PC-9 (cell line): Measurements from ENCODE around the gene NMUR1. TPM values are rescaled to one million over a fixed set of nuclear protein-coding genes. Genes with fewer than 3 reads are reported as not detected.

Experiments
- BruUV-seq: library from RNA; stranded (reverse); fragments of 400-500 nt; replicated peaks from 2 replicates; lab custom pipeline; 2021; lab: Mats Ljungman, UMichigan
- CTCF ChIA-PET: fragments of 300-600 bp; sonication (Branson Sonifier 250); formaldehyde crosslinking; loops from one replicate; lab custom pipeline; 2022; ENCODE audit warnings: antibody characterized with exemption; lab: Charles Lee
- POLR2A ChIA-PET: fragments of 300-600 bp; sonication (Branson Sonifier 250); formaldehyde crosslinking; loops from one replicate; lab custom pipeline; 2022; ENCODE audit warnings: antibody characterized with exemption; ENCODE audit not compliant: unreplicated experiment; lab: Charles Lee
- DNase-seq, 2 experiments: peaks; one replicate each; pipeline versions ENCODE4 v3.0.0 to v3.0.0-alpha.2; 2015 to 2022; ENCODE audit warnings: mixed read lengths in 1 of 2
- H2AFZ ChIP-seq: fragments of 200-600 bp; sonication (generic); 2 replicates; pipeline ENCODE4 v1.8.1; 2017; ENCODE audit warnings: antibody characterized with exemption
- H3F3A ChIP-seq: fragments of 200-600 bp; sonication (generic); 2 replicates; pipeline ENCODE4 v1.8.1; 2017; ENCODE audit warnings: antibody characterized with exemption, mild to moderate bottlenecking, low read depth; ENCODE audit not compliant: insufficient read depth
- H3K27ac ChIP-seq: fragments of 200-600 bp; sonication (generic); 2 replicates; pipeline ENCODE4 v1.6.1; 2016; ENCODE audit warnings: mixed run types
- H3K27me3 ChIP-seq: fragments of 200-600 bp; sonication (generic); 2 replicates; pipeline ENCODE4 v1.6.1; 2016; ENCODE audit warnings: low read depth, mixed run types; ENCODE audit not compliant: insufficient read depth
- H3K36me3 ChIP-seq: fragments of 200-600 bp; sonication (generic); 2 replicates; pipeline ENCODE4 v1.6.1; 2016; ENCODE audit warnings: low read depth, mixed run types
- H3K4me1 ChIP-seq: fragments of 200-600 bp; sonication (generic); replicated peaks from 2 replicates; pipeline ENCODE4 v1.6.1; 2016; ENCODE audit warnings: mixed run types; ENCODE audit not compliant: insufficient read depth
- H3K4me2 ChIP-seq: fragments of 200-600 bp; sonication (generic); 2 replicates; pipeline ENCODE4 v1.6.1; 2017; ENCODE audit warnings: mixed run types
- H3K4me3 ChIP-seq: fragments of 200-600 bp; sonication (generic); 2 replicates; pipeline ENCODE4 v1.6.1; 2016; ENCODE audit warnings: mixed run types
- H3K79me2 ChIP-seq: fragments of 200-600 bp; sonication (generic); 2 replicates; pipeline ENCODE4 v1.6.1; 2017; ENCODE audit warnings: low read depth, mixed run types
- H3K9me2 ChIP-seq: fragments of 200-600 bp; sonication (generic); 2 replicates; pipeline ENCODE4 v1.8.1; 2017; ENCODE audit warnings: mild to moderate bottlenecking; ENCODE audit not compliant: insufficient read depth
- H3K9me3 ChIP-seq: fragments of 200-600 bp; sonication (generic); 2 replicates; pipeline ENCODE4 v1.8.1; 2016; ENCODE audit warnings: low read depth; ENCODE audit not compliant: insufficient read depth
- H4K20me1 ChIP-seq: fragments of 200-600 bp; sonication (generic); 2 replicates; pipeline ENCODE4 v1.8.1; 2017; ENCODE audit not compliant: insufficient read depth
- CTCF ChIP-seq: fragments of 200-600 bp; sonication (generic); conservative IDR thresholded peaks from 2 replicates; pipeline ENCODE4 v1.6.1; 2017; ENCODE audit warnings: mixed run types, antibody characterized with exemption, mild to moderate bottlenecking, moderate library complexity
- EZH2 ChIP-seq: fragments of 200-600 bp; sonication (generic); IDR thresholded peaks from 2 replicates; pipeline ENCODE4 v1.8.0; 2017; ENCODE audit warnings: antibody characterized with exemption, low read depth
- intact Hi-C: fragments of 100-400 bp; cut with micrococcal nuclease; formaldehyde crosslinking; loops from one replicate; pipeline ENCODE4 v1.10.0; 2022; ENCODE audit not compliant: unreplicated experiment
- total RNA-seq: library from RNA; stranded (reverse); gene quantifications from 2 replicates; pipeline ENCODE4 v1.2.3, GENCODE V29; 2021

The NMUR1 gene
- total RNA-seq, 1 experiment from 2014 or later, result not detected

DNA sequence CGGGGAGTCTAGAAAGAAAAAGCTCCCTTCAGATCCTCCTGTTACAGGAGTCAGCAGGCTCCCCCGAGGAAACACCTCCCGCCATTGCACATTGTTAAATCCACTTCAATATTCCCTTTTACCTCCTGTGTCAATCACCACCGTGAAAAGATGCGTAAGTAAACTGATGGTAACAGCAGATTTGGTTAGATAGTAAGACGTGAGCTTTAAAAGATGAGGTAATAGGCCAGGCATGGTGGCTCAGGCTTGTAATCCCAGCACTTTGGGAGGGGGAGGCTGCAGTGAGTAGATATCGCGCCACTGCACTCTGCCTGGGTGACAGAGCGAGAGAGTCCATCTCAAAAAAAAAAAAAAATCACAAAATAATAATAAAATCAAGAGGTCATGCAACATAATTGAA is 50.8 kb downstream of the NMUR1 start:
- Histone ChIP-seq H3K27me3 (no peaks in the 10 kb centered on the region), H3K27ac (no peak overlapping the region), H3K9me3 (no peaks in the 10 kb centered on the region), H2AFZ (no peak overlapping the region), H3K4me1 (no peaks in the 10 kb centered on the region), H3F3A (no peaks in the 10 kb centered on the region), H3K79me2 (no peaks in the 10 kb centered on the region), H3K4me2 (no peak overlapping the region), H3K9me2 (no peaks in the 10 kb centered on the region), H4K20me1 (no peaks in the 10 kb centered on the region), H3K4me3 (no peak overlapping the region), H3K36me3 (no peaks in the 10 kb centered on the region)
- intact Hi-C loops, result no loop called here
- TF ChIP-seq CTCF, result no peak
- TF ChIP-seq EZH2, result no peak
- no peak for DNase-seq
- POLR2A ChIA-PET, result interaction anchor here (0.5 kb wide), 1 partner anchor 145 kb away, joined by 4 read pairs; no protein-coding TSS in a partner anchor
- BruUV-seq, result no TSS peak
- CTCF ChIA-PET, result interaction anchor here (0.7 kb wide), 1 partner anchor 621 kb away, joined by 3 read pairs; no protein-coding TSS in a partner anchor

- Histone ChIP-seq H3K79me2 (no peaks in the 10 kb centered on the region), H3K9me3 (no peaks in the 10 kb centered on the region), H3K36me3 (no peaks in the 10 kb centered on the region), H2AFZ (no peak overlapping the region), H3K27ac (no peak overlapping the region), H3K4me1 (no peaks in the 10 kb centered on the region), H4K20me1 (no peaks in the 10 kb centered on the region), H3K4me2 (no peak overlapping the region), H3K27me3 (no peaks in the 10 kb centered on the region), H3K4me3 (no peak overlapping the region), H3K9me2 (no peaks in the 10 kb centered on the region), H3F3A (no peaks in the 10 kb centered on the region)
- TF ChIP-seq EZH2, result no peak
- TF ChIP-seq CTCF, result no peak
- intact Hi-C loops, result no loop called here
- ChIA-PET POLR2A (no interaction called here), CTCF (no interaction called here)
- DNase-seq, result no peak
- no TSS peak for BruUV-seq
These were observed 53.3 kb downstream of the NMUR1 start for GRCh38 chr2:231476920-231477319.

GRCh38 chr2:231475965-231476364 is 54.3 kb downstream of the NMUR1 start:
- Histone ChIP-seq H4K20me1 (no peaks in the 10 kb centered on the region), H3K79me2 (no peaks in the 10 kb centered on the region), H3K4me1 (no peaks in the 10 kb centered on the region), H3K27ac (no peak overlapping the region), H3K4me3 (no peak overlapping the region), H3K27me3 (no peaks in the 10 kb centered on the region), H3K9me2 (no peaks in the 10 kb centered on the region), H3K9me3 (no peaks in the 10 kb centered on the region), H3K36me3 (no peaks in the 10 kb centered on the region), H3K4me2 (no peak overlapping the region), H2AFZ (no peak overlapping the region), H3F3A (no peaks in the 10 kb centered on the region)
- POLR2A ChIA-PET, result no interaction called here
- TF ChIP-seq EZH2, result no peak
- no peak for TF ChIP-seq CTCF
- CTCF ChIA-PET, result interaction anchor here (0.6 kb wide), 1 partner anchor 36 kb away, joined by 4 read pairs; no protein-coding TSS in a partner anchor
- no TSS peak for BruUV-seq
- no peak for DNase-seq
- intact Hi-C loops, result no loop called here

Other genes with a start within 250 kb of the NMUR1 start
- gene B3GNT7, start 134.7 kb downstream of the NMUR1 start, total RNA-seq, result 14.0 and 25.8 TPM in 2 replicates
- 450 and 557 TPM in 2 replicates for gene NCL, start 66.0 kb downstream of the NMUR1 start, total RNA-seq
- not detected in 2 replicates for gene TEX44, start 62.4 kb upstream of the NMUR1 start, total RNA-seq
- 1,200 and 1,260 TPM in 2 replicates for gene PTMA, start 178.1 kb upstream of the NMUR1 start, total RNA-seq